CMK (cell line): Measurements from ENCODE around the gene THEMIS.

Experiments used
- DNase-seq: peaks from one replicate; pipeline ENCODE4 v3.0.0-alpha.2; 2010; ENCODE audit warnings: low read depth

The THEMIS gene

DNA sequence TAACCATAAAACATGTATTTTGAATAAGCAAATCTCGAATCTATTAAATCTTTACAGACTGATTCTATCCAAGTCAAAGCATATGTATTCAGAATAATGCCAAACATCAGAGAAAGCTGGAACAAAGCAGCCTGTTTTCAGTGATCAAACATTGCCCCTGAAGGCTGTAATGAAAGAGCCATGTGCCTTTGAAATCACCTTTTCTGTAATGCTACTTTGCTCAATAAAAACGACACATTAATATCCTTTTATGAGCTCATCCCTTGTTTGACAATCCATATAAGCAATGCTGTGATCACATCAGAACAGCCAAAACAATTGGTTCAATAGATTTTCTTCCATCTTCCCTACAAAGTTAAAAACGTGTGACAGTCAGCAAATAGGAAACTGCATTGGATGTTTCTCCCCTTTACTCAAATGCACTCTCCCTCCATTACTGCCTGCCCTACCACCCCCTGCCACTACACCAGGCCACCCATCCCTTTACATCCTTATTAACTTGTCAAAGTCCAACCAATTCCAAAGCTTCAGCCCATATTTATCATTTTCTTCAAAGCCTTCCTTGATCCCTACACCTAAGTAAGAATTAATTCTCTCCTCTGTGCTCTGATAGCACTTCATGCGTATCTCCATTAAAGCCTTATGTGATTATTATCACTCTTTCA, 42.0 kb downstream of the THEMIS start:
- DNase-seq = no peak

DNA sequence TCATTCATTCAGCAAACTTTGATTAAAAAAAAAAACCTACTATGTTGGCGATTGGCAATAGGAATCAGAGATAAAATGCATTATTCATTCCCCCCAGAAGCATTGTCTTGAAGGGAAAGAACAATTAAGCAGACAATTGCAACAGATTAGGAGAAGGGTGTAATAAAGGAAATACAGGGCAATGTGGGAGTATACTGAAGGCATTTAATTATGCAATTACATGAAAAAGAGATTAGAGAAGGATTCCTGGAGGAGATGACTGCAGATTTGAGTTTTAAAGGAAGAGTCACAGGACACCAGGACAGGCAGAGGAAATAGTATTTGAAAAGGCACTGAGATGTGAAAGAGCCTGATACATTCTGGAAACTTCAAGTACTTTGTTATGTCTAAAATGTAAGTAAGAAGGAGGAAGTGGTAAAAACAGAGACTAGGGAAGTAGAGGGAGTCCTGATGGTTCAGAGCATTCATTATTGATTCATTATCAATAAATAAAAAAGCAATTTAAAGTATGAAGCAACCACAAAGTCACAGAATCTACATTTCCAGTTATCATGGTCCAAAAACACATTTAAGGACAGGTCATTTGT, 43.7 kb downstream of the THEMIS start:
- DNase-seq = no peak

DNA sequence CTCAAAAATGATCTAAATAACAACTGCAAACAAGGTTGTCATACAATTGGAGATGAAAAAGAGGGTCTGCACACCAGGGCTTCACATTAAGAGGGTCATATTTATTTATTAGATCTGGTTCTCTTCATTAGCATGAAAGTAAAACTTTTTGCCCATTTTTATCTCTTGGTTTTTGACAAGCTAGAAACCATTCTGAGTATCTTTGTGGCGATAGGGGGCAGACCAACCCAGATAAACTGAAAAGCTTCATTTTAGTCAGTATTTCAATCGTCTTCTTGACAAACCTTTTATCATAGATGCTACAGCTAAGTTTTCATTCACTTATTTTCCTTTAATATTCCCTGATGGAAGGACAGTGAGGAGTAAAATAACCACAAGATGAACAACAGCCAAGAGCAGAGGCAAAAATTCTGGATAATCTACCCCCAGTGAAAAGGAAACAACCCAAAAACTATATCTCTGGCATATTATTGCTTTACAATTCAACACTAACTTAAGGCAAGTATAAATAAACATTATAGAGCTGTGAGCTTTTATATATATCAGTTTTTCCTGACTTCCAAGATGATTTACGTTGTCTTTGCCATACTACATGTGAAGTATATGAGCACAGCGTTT, 45.2 kb downstream of the THEMIS start:
- DNase-seq = no peak

DNA sequence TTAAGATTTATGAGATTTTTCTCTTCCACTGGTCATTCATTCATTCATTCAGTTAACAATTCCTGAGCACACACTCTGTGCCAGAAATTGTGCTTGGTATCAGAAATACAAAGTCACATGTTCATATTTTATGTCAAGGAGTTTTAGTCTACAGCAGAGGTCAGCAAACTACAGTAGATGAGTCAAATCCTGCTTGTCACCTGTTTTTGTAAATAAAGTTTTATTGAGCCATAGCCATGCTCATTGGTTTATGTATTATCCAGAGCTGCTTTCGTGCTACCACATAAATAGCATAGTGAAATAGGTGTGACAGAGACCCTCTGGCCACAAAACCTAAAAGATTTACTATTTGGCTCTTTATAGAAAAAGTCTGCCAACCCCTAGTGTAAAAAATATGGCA, 46.8 kb downstream of the THEMIS start:
- DNase-seq = no peak

DNA sequence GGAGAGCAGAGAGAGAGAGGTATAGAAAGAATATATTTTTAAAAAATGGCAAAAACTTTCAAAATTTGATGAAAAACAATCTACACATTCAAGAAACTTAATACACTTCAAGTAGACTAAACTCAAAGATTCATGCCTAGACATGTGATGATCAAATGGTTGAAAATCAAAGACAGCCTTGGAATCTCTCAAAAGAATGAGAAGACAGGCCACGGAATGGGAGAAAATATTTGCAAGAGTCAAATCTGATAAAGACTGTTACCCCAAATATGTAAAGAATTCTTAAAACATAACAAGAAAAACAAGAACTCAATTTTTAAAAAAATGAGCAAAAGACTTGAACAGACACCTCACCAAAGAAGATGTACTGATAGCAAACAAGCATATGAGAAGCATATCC, 49.7 kb downstream of the THEMIS start:
- no peak for DNase-seq

DNA sequence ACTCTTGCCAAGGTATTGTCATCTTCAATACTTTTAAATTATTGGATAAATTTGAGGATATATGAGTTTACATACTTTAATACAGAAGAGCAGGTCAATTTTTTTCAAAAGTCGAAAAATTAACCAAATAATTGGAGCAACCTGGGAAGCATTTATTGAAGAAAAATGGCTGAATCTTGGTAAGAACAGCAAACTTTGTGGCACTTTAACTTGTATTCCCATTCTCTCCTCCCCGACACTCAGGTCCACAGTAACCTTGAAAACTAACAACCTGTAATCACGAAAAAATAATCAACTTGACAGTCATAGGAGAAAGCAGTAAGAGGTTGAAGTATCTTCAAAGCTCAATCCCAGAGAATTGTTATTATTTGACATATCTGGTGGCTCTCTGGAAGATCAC, 55.6 kb downstream of the THEMIS start:
- no peak for DNase-seq

DNA sequence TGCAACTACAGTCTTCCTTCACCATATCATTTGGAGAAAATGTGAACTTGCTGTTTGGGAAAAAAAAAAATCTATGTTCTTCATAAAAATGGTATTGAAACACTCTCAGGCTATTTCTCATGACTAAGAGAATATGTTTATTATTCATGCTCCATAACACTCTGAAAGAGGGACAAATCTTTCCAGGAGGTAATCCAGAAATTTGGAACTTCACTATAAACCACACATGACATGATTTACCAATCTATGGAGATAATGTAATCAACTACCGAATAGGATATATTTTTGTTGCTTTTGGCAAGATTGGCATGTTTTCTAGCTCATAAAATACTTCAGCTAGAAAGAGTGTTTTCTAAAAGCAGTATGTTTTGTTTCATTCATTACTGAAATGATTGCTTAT, 56.3 kb downstream of the THEMIS start:
- DNase-seq = no peak

DNA sequence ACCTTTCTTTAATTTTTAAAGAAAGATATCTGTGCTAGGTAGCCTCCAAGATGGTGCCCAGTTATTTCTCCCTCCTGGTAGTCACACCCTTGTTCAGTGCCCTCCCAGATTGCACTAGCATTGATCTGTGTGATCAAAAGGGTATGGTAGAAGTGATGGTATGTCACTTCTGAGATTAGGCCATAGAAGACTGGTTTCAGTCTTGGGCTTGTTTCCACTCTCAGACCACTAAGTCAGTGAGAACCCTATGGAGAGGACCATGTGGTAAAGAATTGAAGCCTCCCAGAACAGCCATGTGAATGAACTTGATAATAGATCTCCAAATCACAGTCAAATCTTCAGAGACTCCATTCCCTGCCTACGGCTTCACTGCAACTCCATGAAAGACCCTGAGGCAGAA, 57.3 kb downstream of the THEMIS start:
- DNase-seq = no peak

DNA sequence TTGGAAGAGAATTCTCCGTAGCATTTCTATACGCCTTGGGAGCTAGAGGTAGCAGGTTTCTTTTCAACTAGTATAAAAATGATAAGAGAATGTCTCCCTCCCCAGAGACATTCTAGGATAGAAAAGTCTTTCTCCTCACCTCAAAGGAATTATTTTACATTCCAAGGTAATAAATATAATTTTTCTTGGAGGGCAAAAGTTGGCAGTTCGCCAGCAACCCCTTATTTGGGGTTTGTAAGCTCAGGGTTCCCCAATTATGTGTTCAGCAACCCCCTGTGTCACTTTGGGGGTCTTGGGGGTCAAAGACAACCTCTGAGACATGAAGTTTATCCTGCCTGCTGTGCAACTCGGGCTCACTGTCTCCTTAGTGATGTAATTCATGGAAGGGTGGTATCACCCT, 58.3 kb downstream of the THEMIS start:
- DNase-seq = no peak

DNA sequence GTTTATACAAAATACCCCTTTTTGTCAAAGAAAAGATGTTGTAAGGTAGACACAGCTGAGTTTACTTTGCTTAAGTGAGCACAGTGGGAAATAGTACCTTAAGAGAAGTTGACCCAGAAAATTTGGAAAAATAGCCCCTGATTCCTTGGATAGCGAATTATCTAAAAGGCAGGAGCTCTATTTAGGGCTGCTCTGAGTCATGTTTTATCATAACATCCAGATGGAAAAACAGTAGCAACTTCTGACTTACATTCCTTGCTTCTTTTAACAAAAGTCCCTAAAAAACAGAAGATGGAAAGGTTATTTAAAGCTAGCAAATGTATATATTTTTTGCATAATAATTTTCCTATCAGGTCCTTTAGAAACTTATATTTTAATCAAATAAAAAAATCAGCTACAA, 59.0 kb downstream of the THEMIS start:
- no peak for DNase-seq

DNA sequence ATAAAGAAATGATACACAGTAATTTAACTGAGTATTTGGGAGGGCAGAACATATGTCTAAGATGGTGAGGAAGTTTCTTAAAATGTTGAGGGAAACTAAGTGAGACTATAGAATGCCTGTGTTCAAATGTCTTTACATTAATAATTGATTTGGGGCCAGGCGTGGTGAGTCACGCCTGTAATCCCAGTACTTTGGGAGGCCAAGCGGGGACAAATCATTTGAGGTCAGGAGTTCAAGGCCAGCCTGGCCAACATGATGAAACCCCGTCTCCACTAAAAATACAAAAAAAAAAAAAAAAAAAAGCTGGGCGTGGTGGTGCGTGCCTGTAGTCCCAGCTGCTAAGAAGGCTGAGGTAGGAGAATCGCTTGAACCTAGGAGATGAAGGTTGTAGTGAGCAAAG, 66.7 kb downstream of the THEMIS start:
- DNase-seq = no peak

DNA sequence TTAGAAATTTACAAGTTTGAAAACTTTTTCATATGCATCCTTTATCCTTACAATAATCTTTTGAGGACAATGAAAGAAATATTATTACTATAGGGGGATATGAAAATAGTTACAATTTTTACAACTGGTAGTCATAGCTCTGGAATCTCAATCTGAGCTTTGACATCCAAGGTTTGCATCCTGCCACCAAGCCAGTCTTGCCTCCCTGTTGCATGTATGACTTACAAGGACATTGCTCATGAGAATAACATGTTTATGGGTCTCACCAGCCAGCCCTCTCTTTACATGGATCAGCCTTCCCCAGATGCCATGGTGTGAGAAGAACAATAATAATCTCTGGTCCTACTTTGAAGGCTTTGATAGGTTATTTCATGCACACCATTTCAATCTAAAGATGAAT, 67.5 kb downstream of the THEMIS start:
- no peak for DNase-seq

DNA sequence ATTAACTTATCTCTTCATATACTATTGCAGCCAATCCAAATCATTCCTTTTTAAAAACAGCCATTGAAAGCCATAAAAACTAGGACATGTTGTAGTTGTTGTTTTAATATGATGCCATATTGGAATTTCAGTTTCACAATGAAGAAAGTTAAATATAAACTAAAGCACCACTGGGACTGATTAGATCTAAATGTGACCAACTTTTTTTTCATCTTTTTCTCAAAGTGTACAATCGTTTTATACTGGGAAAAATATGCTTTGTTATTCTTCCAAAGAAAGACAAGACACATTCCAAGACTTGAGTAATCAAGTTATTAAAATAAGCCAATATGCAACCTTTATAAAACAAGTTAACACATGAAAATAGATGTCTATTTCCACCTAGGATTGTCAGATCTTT, 68.5 kb downstream of the THEMIS start:
- DNase-seq = no peak

DNA sequence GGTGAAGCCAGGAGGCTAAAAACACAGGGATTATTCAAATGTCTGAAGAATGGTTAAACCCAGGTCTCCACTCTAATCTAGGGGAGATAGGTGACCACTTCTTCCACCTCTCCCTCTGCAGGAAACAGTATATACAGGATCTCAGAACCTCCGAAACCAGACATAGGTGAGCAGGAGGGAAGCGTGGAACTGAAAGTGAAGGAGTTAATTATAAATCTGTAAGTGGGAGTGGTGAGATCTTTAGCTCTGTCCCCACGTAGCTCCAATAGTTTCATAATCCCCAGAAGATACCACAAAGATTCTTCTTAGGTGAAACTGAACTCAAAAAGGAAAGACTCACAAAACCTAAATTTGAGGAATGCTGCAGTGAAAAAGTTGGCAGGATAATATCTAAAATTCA, 76.8 kb downstream of the THEMIS start:
- DNase-seq = no peak

DNA sequence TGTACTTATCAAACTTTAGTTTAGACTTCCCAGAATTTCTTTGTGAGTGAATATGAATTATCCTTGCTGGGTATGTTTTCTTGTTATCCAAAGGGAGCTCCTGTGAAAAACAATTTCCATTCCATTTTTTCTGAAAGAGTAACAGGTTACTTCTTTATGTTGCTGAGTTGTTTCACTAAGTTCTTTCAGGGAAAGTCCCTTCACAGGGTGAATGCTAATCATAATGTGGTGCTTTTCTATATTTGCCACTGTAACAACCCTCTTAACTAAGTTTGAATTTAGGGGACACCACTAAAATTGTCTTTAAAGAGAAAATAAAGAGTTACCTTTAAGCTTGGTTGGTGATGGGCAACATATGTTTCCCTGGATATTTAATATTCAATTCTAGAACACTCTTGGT, 79.4 kb downstream of the THEMIS start:
- DNase-seq = no peak

DNA sequence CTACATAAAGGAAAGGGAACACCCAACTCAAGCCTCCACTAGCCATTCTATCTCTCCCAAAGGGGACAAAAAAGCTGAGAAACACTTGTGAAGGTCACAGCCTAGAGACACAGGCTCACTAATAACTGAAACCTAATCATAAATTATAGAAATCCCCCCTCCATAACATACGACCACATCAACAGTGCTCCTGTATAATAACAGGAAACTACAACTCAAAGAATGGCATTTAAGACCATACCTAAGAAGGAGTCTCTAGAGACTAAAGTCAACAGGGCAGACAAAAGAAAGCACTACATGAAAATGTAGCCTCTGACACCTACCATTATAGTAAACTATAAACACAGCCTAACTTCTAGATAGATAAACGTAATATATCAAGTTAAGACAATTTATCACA, 82.7 kb downstream of the THEMIS start:
- no peak for DNase-seq

DNA sequence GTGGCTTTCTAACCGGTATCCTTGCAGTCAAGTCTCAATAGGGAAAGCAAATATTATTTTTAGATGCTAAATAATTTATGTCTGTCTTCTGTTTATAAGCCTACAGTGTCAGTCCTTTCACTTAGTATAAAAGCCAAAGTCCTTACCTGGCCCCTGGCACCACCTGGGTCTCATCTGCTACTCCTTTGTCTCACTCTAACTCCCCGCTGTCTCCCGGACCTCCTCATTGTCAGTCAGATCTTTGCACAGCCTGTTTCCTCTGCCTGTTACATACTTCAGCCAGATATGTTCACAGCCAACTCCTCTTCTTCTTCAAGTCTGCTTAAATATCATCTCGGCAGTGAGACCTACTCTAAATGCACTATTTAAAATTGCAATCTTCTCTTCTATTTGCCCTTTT, 84.2 kb downstream of the THEMIS start:
- DNase-seq = no peak

DNA sequence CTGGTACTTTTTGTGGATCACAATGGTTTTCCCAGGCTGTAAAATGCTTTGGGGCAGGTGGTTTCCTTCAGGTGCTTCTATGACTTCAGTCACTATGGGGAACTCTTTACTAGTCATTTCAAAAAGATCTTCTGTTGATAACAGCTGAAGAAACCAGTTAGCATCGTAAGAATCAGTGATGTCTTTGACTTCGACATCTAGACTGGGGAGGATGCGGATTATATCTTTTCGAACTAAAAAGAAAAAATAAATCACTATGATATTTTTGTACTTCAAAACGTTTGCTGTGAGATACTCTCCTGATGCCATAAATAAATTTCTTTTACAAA, 87.2 kb downstream of the THEMIS start:
- DNase-seq = no peak

DNA sequence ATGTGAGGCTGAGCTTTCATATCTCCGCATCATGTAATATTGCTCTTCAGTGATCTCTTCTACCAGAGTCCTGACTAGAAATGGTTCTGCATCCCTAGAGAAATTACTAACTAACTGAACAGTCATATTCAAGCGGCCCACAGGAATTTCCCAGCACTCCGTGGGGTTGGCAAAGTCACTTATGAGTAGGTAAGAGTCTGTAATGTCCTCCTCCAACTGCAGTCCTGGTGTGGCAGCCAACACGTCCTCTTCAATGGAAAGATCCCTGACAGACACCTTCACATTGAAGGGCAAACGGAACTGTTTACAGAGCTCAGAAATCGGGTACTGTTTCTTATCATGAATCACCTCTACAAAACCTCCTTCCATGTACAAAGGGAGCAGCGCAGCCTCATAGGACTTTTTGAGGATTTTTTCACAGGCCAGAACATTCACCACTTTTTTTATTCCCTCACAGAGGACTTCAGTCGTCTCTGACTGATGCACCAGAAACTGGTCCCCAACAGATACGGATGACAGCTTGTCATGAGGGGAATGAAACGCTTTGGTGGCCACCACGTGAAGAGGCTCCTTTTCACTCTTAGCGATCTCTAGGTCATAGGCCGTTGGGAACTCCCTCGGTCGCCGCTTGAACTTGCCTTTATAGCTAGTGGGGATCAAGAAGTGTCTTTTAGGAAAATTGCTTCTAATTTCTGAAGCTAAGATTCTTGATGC, 87.7 kb downstream of the THEMIS start:
- DNase-seq = no peak

DNA sequence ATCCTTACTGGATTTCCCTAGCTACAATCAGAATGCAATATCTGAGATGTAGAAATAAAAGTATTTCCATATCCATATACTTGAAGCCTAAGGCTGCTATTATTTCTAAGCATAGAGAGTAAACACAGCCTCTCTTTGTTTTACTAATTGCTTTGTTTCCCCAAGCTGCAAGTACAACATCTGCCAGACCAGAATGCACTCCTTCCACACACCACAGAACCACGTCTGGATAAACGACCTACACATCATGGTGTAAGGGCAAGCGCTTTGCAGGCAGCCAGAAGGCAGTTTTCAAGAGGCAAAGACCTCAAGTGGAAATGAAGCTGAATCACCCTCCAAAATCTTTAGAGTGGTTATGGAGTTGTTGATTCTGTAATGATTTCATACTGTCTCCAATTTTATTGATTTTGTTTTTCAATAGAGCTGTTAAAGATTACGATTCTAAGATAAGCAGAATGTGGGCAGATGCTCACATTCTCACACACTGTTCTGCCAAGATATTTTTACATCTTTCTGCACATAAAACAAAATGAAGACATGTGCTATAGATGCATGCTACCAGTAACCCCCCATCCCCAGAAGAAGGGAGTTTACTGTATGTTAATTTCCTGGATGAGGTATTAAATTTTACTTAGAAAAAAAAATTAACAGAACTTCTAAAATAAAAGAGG, 88.8 kb downstream of the THEMIS start:
- DNase-seq = no peak

DNA sequence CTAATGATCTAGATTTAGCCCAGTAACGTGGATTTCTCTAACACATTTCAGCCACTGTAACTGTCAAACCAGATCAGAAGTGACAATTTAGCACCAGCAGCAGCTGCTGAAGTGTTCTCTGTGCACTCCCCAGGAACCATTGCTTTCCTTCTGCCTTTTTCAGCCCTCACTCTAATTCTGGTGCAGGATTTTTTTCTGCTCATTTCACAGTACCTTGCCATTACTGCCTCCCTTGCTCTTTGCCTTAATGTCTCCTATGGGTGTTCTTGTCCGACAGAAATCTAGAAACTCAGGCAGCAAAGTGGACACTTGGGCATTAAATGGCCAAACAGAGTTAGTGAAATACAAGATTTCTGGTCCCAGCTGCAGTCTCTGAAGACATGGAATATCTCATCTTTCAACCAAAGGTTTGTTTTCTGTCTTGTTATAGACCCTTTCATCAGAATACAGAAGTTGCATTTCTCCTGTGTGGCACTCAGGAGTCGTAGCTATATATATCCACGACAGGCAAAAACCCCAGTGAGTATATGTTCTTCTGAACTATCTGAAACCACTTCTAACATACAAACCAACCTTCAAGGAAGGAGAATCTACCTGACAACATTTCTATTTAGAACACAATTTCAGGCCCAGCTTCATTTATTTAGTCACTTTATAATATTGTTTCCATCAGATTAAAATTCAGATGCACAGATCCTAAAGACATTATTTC, 92.9 kb downstream of the THEMIS start:
- DNase-seq = no peak

DNA sequence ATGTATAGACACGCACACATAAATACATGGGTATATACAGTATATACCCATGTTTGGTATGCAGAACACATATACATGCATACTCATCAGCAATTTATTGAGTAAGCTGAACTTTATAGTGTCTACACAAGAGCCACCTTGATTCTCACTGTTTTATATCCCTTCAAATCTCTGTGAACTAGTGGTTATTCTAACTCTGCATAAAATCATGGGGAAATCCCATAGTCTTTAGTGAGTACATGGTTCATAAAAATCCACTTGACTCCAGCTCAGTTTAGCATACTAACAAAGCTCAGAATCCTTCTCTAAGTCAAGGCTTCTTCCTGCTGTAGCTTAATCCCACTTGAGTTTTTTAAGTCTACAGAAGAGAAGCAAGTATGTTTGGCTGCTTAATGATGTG, 104.1 kb downstream of the THEMIS start:
- no peak for DNase-seq
